HEK293 (cell line): ENCODE results near the gene LLGL2.

Experiments used
- RBAK ChIP-seq: fragments of 450-650 bp; formaldehyde crosslinking; IDR thresholded peaks from 2 replicates; pipeline ENCODE4 v1.5.1; 2016; ENCODE audit warnings: missing biosample characterization, missing genetic modification characterization
- TCF7L2 ChIP-seq: IDR thresholded peaks from 2 replicates; pipeline ENCODE4 v1.6.1; 2011; ENCODE audit warnings: low read depth, mild to moderate bottlenecking, inconsistent platforms, low read length, moderate library complexity, borderline replicate concordance
- ZNF292 ChIP-seq: fragments of 450-650 bp; formaldehyde crosslinking; IDR thresholded peaks from 2 replicates; pipeline ENCODE4 v1.5.1; 2016; ENCODE audit warnings: low read depth, missing biosample characterization, missing genetic modification characterization, borderline replicate concordance
- ZNF501 ChIP-seq: fragments of 450-650 bp; formaldehyde crosslinking; IDR thresholded peaks from 2 replicates; pipeline ENCODE4 v1.5.1; 2016; ENCODE audit warnings: missing biosample characterization, missing genetic modification characterization
- ZNF610 ChIP-seq: fragments of 450-650 bp; formaldehyde crosslinking; IDR thresholded peaks from 2 replicates; pipeline ENCODE4 v1.5.1; 2016; ENCODE audit warnings: missing biosample characterization, missing genetic modification characterization, borderline replicate concordance

- no peak for TF ChIP-seq ZNF501 (tag by site-specific recombination)
- TF ChIP-seq RBAK (tag by site-specific recombination) = no peak
- no peak for TF ChIP-seq ZNF610 (tag by site-specific recombination)
- TF ChIP-seq ZNF292 (tag by site-specific recombination) = no peak
- TF ChIP-seq TCF7L2 = no peak
Observed at GRCh38 chr17:75542229-75542628, 16.7 kb downstream of the LLGL2 start.
